Measurements from ENCODE around the gene PCMTD2. TPM values are rescaled to one million over a fixed set of nuclear protein-coding genes. Genes with fewer than 3 reads are reported as not detected.
"Not testable (repeated sequence)": the region's sequence is repeated elsewhere in the genome, so short reads cannot be mapped to it uniquely, and the experiment has no call there.

The PCMTD2 gene
- total RNA-seq, 1 donor from 2014 or later, result 53.4 TPM

DNA sequence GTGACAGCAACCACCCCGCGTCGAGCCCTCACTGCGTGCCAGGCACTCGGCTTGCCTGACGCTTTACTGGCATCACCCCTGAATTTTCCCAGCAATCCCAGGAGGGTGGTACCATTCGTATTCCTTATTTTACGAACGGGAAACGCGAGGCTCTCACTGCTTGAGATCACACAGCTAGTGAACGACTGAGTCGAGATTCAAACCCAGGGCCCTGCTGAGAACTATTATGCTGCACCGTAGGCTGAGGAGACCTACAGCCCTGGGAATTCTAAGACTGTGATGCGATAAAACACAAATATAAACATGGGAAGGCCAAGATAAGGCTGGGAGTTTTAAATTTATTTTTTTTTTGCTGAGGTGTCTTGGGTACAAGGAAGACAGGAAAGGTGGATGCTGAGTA, 60.3 kb downstream of the PCMTD2 start:
- H3K27me3 Mint-ChIP-seq, result peaks cover 21% of the 10 kb centered on the region
- intact Hi-C loops (cut with micrococcal nuclease); H3K4me3 Mint-ChIP-seq; POLR2A ChIA-PET; H3K27ac Mint-ChIP-seq; H3K4me1 Mint-ChIP-seq; H3K9me3 Mint-ChIP-seq; ATAC-seq (ENCODE audit: low read depth); H3K36me3 Mint-ChIP-seq (ENCODE audit: low read depth); CTCF ChIA-PET; DNase-seq: not testable (repeated sequence)

DNA sequence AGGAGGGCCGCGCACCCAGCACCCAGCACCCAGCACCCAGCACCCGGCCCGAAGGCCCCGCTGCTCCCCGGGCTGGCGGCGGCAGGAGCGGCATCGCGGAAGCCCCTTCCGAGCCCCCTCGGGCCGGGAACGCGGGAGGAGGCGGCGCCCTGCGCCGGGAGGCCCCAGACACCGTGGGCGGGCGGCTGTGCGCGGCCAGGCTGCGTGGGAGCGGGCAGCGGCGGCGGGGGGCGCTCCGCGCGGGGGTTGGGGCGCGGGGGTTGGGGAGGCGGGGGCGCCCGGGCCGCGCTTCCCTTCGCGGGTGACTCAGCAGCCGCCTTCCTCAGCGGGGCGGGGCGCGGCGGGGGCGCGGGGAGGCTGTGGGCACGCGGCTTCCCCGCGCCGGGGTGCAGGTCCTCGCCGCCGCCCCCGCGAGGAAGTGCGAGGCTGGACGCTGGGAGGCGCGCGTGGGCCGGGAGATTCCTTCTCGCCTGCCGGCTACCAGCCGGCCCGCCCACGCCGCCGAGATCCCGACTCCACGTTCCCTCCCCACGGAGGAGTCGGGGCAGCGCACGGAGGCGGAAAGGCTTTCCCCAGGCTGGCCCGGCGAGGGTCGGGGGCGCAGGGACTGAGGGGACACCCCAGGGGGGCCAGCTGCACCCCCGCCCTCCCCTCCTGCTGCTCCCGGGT, 61.0 kb downstream of the PCMTD2 start:
- DNase-seq; POLR2A ChIA-PET; ATAC-seq (ENCODE audit: low read depth); CTCF ChIA-PET; H3K36me3 Mint-ChIP-seq (ENCODE audit: low read depth); intact Hi-C loops (cut with micrococcal nuclease); H3K4me1 Mint-ChIP-seq; H3K27ac Mint-ChIP-seq; H3K9me3 Mint-ChIP-seq; H3K4me3 Mint-ChIP-seq: not testable (repeated sequence)
- peaks cover 21% of the 10 kb centered on the region for H3K27me3 Mint-ChIP-seq

DNA sequence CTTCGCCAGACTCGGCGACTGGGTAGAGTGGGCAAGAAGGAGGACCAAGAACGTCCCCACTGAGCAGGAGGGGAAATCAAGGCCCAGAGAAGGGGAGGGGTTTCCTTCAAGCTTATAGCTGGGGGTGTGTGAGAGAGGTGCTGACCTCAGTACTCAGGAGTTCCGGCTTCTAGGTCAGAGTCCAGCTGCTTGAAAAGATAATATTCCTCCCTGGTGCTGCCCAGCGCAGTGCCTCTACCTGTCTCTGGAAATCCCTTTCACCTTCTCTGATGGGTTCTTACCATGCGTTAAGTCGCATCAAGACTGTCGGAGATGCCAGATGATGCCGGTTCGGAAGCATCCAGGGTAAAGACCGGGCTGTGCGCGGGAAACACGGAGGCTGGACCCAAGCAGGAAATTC, 61.8 kb downstream of the PCMTD2 start:
- intact Hi-C loops (cut with micrococcal nuclease); DNase-seq; H3K4me3 Mint-ChIP-seq; ATAC-seq (ENCODE audit: low read depth); H3K27ac Mint-ChIP-seq; CTCF ChIA-PET; H3K36me3 Mint-ChIP-seq (ENCODE audit: low read depth); POLR2A ChIA-PET; H3K9me3 Mint-ChIP-seq; H3K4me1 Mint-ChIP-seq: not testable (repeated sequence)
- H3K27me3 Mint-ChIP-seq, result peaks cover 19% of the 10 kb centered on the region

DNA sequence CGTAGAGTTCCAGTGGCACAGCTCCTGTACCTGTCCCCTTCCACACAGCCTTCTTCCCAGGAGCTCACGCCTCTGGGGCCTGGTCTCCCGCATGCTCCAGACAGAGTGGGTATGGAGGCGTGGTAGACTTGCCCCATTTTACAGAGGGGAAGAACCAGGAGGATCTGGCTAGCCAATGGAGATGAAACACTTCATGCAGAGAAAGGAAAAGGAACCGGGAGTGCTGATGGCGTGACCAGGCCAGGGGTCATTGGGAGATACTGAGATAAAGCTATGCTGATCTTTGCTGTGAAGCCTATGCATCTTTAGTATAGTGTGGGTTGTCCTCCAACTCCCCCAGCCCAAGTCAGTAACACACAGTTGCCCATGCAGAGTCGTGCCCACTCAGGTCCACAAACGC, 62.5 kb downstream of the PCMTD2 start:
- ATAC-seq (ENCODE audit: low read depth); POLR2A ChIA-PET: not testable (repeated sequence)
- H3K27me3 Mint-ChIP-seq, result peaks cover 19% of the 10 kb centered on the region

DNA sequence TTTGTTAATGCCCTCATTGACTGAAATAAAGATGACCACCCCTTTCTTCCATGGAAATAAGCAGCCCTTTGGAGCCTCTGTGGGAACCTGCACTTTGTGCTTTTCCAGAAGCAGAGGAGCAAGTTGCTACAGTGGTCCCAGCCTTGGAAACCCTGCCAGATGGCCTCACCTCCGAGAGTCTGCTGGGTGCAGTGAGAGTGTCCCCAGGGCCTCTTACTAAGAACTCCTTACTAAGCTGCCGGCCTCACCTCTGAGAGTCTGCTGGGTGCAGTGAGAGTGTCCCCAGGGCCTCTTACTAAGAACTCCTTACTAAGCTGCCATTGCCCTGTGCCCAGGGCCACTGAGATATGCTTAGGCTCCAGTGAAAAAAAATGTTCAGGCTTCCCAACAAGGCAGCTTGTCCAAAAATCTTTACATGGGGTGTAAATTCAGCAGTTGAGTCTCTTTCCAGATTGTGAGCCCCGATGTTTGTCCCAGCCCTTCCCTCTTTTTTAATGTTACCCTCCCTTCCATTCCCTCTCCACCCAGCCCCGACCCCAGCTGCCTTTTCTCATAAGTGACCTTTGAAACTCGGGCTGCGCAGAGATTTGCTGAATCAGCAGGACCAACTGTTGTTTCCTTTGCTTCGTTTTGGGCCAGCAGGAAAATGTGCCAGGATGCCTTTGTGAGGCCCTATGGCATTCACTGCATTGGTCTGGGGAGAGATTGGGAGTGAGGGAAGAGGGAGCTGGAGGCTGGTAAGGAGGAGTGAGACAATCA, 66.7 kb downstream of the PCMTD2 start:
- intact Hi-C loops (cut with micrococcal nuclease); POLR2A ChIA-PET; H3K4me1 Mint-ChIP-seq; CTCF ChIA-PET; H3K4me3 Mint-ChIP-seq; ATAC-seq (ENCODE audit: low read depth); H3K9me3 Mint-ChIP-seq; DNase-seq; H3K36me3 Mint-ChIP-seq (ENCODE audit: low read depth); H3K27ac Mint-ChIP-seq: not testable (repeated sequence)
- peaks cover 31% of the 10 kb centered on the region for H3K27me3 Mint-ChIP-seq

More for the DNA sequence above, 62.5 kb downstream of the PCMTD2 start:
- intact Hi-C loops (cut with micrococcal nuclease); H3K4me3 Mint-ChIP-seq; CTCF ChIA-PET; H3K36me3 Mint-ChIP-seq (ENCODE audit: low read depth); H3K4me1 Mint-ChIP-seq; H3K9me3 Mint-ChIP-seq; DNase-seq; H3K27ac Mint-ChIP-seq: not testable (repeated sequence)

Other genes starting within 250 kb of the PCMTD2 start
- 1.6 and 2.2 TPM in 2 replicates for gene C20orf204, start 219.6 kb upstream of the PCMTD2 start, total RNA-seq
- gene SOX18, start 206.1 kb upstream of the PCMTD2 start, total RNA-seq, result not detected in 2 replicates
- gene TCEA2, start 192.6 kb upstream of the PCMTD2 start, total RNA-seq, result 20.3 and 20.7 TPM in 2 replicates
- 45.0 and 53.4 TPM in 2 replicates for gene RGS19, start 176.2 kb upstream of the PCMTD2 start, total RNA-seq
- 1.3 and 1.4 TPM in 2 replicates for gene OPRL1, start 175.7 kb upstream of the PCMTD2 start, total RNA-seq
- gene LKAAEAR1, start 171.3 kb upstream of the PCMTD2 start, total RNA-seq, result 0.31 TPM in 1 of 2 replicates, not detected in the other
- not detected in 2 replicates for gene NPBWR2, start 148.2 kb upstream of the PCMTD2 start, total RNA-seq
- 1.2 and 3.3 TPM in 2 replicates for gene MYT1, start 91.3 kb upstream of the PCMTD2 start, total RNA-seq